K562 (cell line): ENCODE results near the gene PAQR6. TPM values are rescaled to one million over a fixed set of nuclear protein-coding genes. Genes with fewer than 3 reads are reported as not detected.

Experiments used
- ASH1L ChIP-seq: fragments of 450-650 bp; IDR thresholded peaks from 2 replicates; pipeline ENCODE4 v1.6.1; 2018; ENCODE audit warnings: borderline replicate concordance, mild to moderate bottlenecking, low read depth; ENCODE audit not compliant: partially characterized antibody
- ATF2 ChIP-seq: sonication (generic); formaldehyde crosslinking; IDR thresholded peaks from 2 replicates; pipeline ENCODE4 v1.8.1; 2022; ENCODE audit warnings: missing genetic modification reagents
- BHLHE40 ChIP-seq: IDR thresholded peaks from 2 replicates; pipeline ENCODE4 v1.6.1; 2011; ENCODE audit warnings: low read length, improper control_type of control experiment
- CCAR2 ChIP-seq: fragments of 200-400 bp; formaldehyde crosslinking; IDR thresholded peaks from 2 replicates; pipeline ENCODE4 v1.6.1; 2017; ENCODE audit warnings: mild to moderate bottlenecking, low read depth, low read length
- CHD2 ChIP-seq: IDR thresholded peaks from 2 replicates; pipeline ENCODE4 v1.6.1; 2011; ENCODE audit warnings: low read depth, low read length
- DPF2 ChIP-seq: fragments of 450-650 bp; IDR thresholded peaks from 2 replicates; pipeline ENCODE4 v1.6.1; 2016
- E2F3 ChIP-seq: fragments of 250-450 bp; sonication (Bioruptor Pico); IDR thresholded peaks from 2 replicates; pipeline ENCODE4 v1.4.0; 2020; ENCODE audit warnings: mild to moderate bottlenecking
- E2F6 ChIP-seq, 2 experiments: IDR thresholded peaks; 2 replicates each; pipeline ENCODE4 v1.6.1; 2011; ENCODE audit warnings: borderline replicate concordance in 1 of 2, control low read depth in 1 of 2, low read depth in 1 of 2, low read length in 1 of 2, mild to moderate bottlenecking in 1 of 2, mixed read lengths in 1 of 2, moderate library complexity in 1 of 2; ENCODE audit not compliant: insufficient read depth in 1 of 2, insufficient read length in 1 of 2, poor library complexity in 1 of 2, severe bottlenecking in 1 of 2; ENCODE audit errors: extremely low read depth in 1 of 2
- ETV5 ChIP-seq: sonication (generic); formaldehyde crosslinking; IDR thresholded peaks from 2 replicates; pipeline ENCODE4 v1.4.0; 2020; ENCODE audit warnings: low read depth, mild to moderate bottlenecking, missing genetic modification reagents
- MAFG ChIP-seq: fragments of 450-650 bp; conservative IDR thresholded peaks from 2 replicates; pipeline ENCODE4 v1.6.1; 2016; ENCODE audit warnings: missing genetic modification characterization, missing compliant biosample characterization
- MAX ChIP-seq: sonication (generic); formaldehyde crosslinking; IDR thresholded peaks from 2 replicates; pipeline ENCODE4 v1.9.0; 2022; ENCODE audit warnings: mild to moderate bottlenecking, missing genetic modification reagents
- NCOA6 ChIP-seq: fragments of 450-650 bp; IDR thresholded peaks from 2 replicates; pipeline ENCODE4 v1.6.1; 2017; ENCODE audit warnings: mild to moderate bottlenecking
- NFE2L1 ChIP-seq: fragments of 450-650 bp; IDR thresholded peaks from 2 replicates; pipeline ENCODE4 v1.6.1; 2016; ENCODE audit warnings: missing genetic modification characterization, low read depth, mild to moderate bottlenecking, missing compliant biosample characterization, moderate library complexity, borderline replicate concordance
- NFIX ChIP-seq: fragments of 250-450 bp; sonication (Bioruptor Pico); IDR thresholded peaks from 2 replicates; pipeline ENCODE4 v1.4.0; 2020; ENCODE audit warnings: low read depth, mild to moderate bottlenecking, moderate library complexity
- PHB2 ChIP-seq: fragments of 450-650 bp; IDR thresholded peaks from 2 replicates; pipeline ENCODE4 v1.6.1; 2017; ENCODE audit warnings: low read depth
- PKNOX1 ChIP-seq: fragments of 450-650 bp; IDR thresholded peaks from 2 replicates; pipeline ENCODE4 v1.6.1; 2016
- POLR2B ChIP-seq: fragments of 450-650 bp; IDR thresholded peaks from 2 replicates; pipeline ENCODE4 v1.6.1; 2018; ENCODE audit warnings: low read depth; ENCODE audit not compliant: partially characterized antibody
- RBM17 ChIP-seq: fragments of 200-400 bp; formaldehyde crosslinking; IDR thresholded peaks from 2 replicates; pipeline ENCODE4 v1.6.1; 2017; ENCODE audit warnings: low read depth, mild to moderate bottlenecking, low read length, borderline replicate concordance
- RNF2 ChIP-seq: sonication (generic); IDR thresholded peaks from 2 replicates; pipeline ENCODE4 v1.6.1; 2016
- SLC30A9 ChIP-seq: fragments of 250-450 bp; sonication (Bioruptor Pico); IDR thresholded peaks from 2 replicates; pipeline ENCODE4 v1.8.0; 2022; ENCODE audit warnings: mild to moderate bottlenecking, moderate library complexity
- SRSF9 ChIP-seq: fragments of 200-400 bp; formaldehyde crosslinking; IDR thresholded peaks from 2 replicates; pipeline ENCODE4 v1.6.1; 2017; ENCODE audit warnings: low read depth, low read length, borderline replicate concordance
- WHSC1 ChIP-seq: IDR thresholded peaks from one replicate; pipeline ENCODE4 v1.6.1; 2012; ENCODE audit warnings: low read length, control low read depth, inconsistent platforms
- XRCC5 ChIP-seq: fragments of 200-400 bp; formaldehyde crosslinking; IDR thresholded peaks from 2 replicates; pipeline ENCODE4 v1.6.1; 2017; ENCODE audit warnings: low read depth, mild to moderate bottlenecking, low read length
- ZNF124 ChIP-seq: sonication (generic); formaldehyde crosslinking; IDR thresholded peaks from 2 replicates; pipeline ENCODE4 v1.8.1; 2022; ENCODE audit warnings: missing genetic modification reagents
- ZNF57 ChIP-seq: fragments of 450-650 bp; formaldehyde crosslinking; IDR thresholded peaks from 2 replicates; pipeline ENCODE4 v1.4.0; 2020; ENCODE audit warnings: mild to moderate bottlenecking, moderate library complexity
- ZNF589 ChIP-seq: fragments of 200-800 bp; sonication (Bioruptor generic); IDR thresholded peaks from 2 replicates; pipeline ENCODE4 v1.6.1; 2016; ENCODE audit warnings: low read depth, missing genetic modification characterization, missing compliant biosample characterization
- ZNF717 ChIP-seq: fragments of 250-450 bp; sonication (Bioruptor Pico); IDR thresholded peaks from 2 replicates; pipeline ENCODE4 v1.5.0; 2021
- ZSCAN32 ChIP-seq: fragments of 450-650 bp; formaldehyde crosslinking; IDR thresholded peaks from 2 replicates; pipeline ENCODE4 v1.4.0; 2020; ENCODE audit warnings: mild to moderate bottlenecking, moderate library complexity
- polyA plus RNA-seq, 8 experiments: library from polyadenylated mRNA; depleted of rRNA in 4 of 8; stranded (reverse) in 5 of 8; unstranded in 3 of 8; fragments of >200 nt; fragmentation: Nextera tagmentation in 2 of 8; fragmentation: Illumina TruSeq in 1 of 8; extraction: Ambion mirVana in 2 of 8; extraction: Trizol in 1 of 8; gene quantifications; 2 replicates each; pipeline versions ENCODE4 v1.2.1 to v1.2.3, GENCODE V29; 2011 to 2014; ENCODE audit warnings: inconsistent platforms in 1 of 8, missing spikeins in 1 of 8
- total RNA-seq, 7 experiments: library from RNA; depleted of rRNA in 6 of 7; stranded (reverse); fragments of >200 nt in 6 of 7; fragmentation: Illumina TruSeq in 2 of 7; extraction: Trizol in 2 of 7; gene quantifications; 2 replicates each; pipeline versions ENCODE4 v1.2.1 to v1.2.3, GENCODE V29; 2011 to 2021; ENCODE audit warnings: low replicate concordance in 1 of 7

Gene PAQR6
- total and polyA plus RNA-seq, 9 of the 15 experiments (the other 6 are each of a cell fraction or from before 2014, with no cell fraction given) = 0.07 to 1.8 (median 0.62) TPM

GRCh38 chr1:156282479-156283222, 34.8 kb upstream of the PAQR6 start, which contains the start of gene SMG5 (continued):
- no peak for TF ChIP-seq WHSC1
- TF ChIP-seq ZNF124 = no peak
- TF ChIP-seq ATF2 (CRISPR knock-in tag) = no peak
- no peak for TF ChIP-seq MAFG (tag)
- no peak for TF ChIP-seq ZSCAN32 (CRISPR knock-in tag)
- TF ChIP-seq CCAR2 = no peak
- TF ChIP-seq NCOA6 = no peak; the same call in 1 of the 2 replicates
- peak; percentile 97 for TF ChIP-seq POLR2B
- peak; percentile 88; the same call in 1 of the 2 replicates for TF ChIP-seq E2F3 (CRISPR knock-in tag)
- TF ChIP-seq ZNF57 (CRISPR knock-in tag) = no peak
- TF ChIP-seq ETV5 = peak; percentile 86
- peak; percentile 57; the same call in 1 of the 2 replicates for TF ChIP-seq PKNOX1
- no peak for TF ChIP-seq RBM17
- no peak for TF ChIP-seq NFE2L1 (tag)
- peak; percentile 96 for TF ChIP-seq XRCC5
- peak; percentile 59 for TF ChIP-seq MAX (CRISPR knock-in tag)
- peak; percentile 11; the same call in 1 of the 2 replicates for TF ChIP-seq BHLHE40
- no peak for TF ChIP-seq DPF2
- peak; percentile 41 for TF ChIP-seq ASH1L
- TF ChIP-seq NFIX (CRISPR knock-in tag) = no peak
- no peak for TF ChIP-seq SRSF9
- TF ChIP-seq RNF2 = 0 out of 2 replicates have a peak, but pooled peaks have one; percentile 45
- TF ChIP-seq SLC30A9 (CRISPR knock-in tag) = no peak
- TF ChIP-seq ZNF589 = no peak
- TF ChIP-seq PHB2 = no peak
- TF ChIP-seq ZNF717 = no peak
- peak; percentile 67 to 75 for TF ChIP-seq E2F6 (IDR thresholded peaks at IDR 0.05; ENCODE audit: borderline replicate concordance in 1 of 2, extremely low read depth in 1 of 2, insufficient read depth in 1 of 2, insufficient read length in 1 of 2, low read depth in 1 of 2, low read length in 1 of 2, poor library complexity in 1 of 2, severe bottlenecking in 1 of 2)
- TF ChIP-seq CHD2 = peak; percentile 99
